K562 (cell line): ENCODE results near the gene ZBP1. TPM values are rescaled to one million over a fixed set of nuclear protein-coding genes. Genes with fewer than 3 reads are reported as not detected.

Experiments
- ATAC-seq: fragments of 200-7000 bp; cut with Tn5 transposase; 3 replicates; pipeline ENCODE4 v1.9.1; 2020; ENCODE audit warnings: moderate library complexity
- BruUV-seq: library from RNA; stranded (reverse); fragments of 400-500 nt; replicated peaks from 2 replicates; lab custom pipeline; 2021; lab: Mats Ljungman, UMichigan
- CTCF ChIA-PET: fragments of 300-600 bp; formaldehyde crosslinking; extraction: SDS; loops from one replicate; lab custom pipeline; 2021; ENCODE audit warnings: low intra/inter-chr PET ratio; lab: Yijun Ruan, JAX
- POLR2A ChIA-PET: fragments of 300-600, 350-650 bp; sonication (Branson Sonifier 250); formaldehyde crosslinking; extraction: SDS; loops from one replicate; lab custom pipeline; 2021; ENCODE audit warnings: antibody characterized with exemption, inconsistent platforms; lab: Yijun Ruan, JAX
- DNase-seq, 4 experiments: peaks; one replicate each; pipeline versions ENCODE4 v3.0.0 to v3.0.0-alpha.2; 2011 to 2018; ENCODE audit warnings: low spot score in 3 of 4, mixed read lengths in 3 of 4; ENCODE audit errors: extremely low read depth in 1 of 4
- FAIRE-seq: peaks from 2 replicates; lab custom pipeline; 2011; peaks lifted over from hg19 to GRCh38; lab: Jason Lieb, UNC
- H2AFZ ChIP-seq: 2 replicates; pipeline ENCODE4 v1.6.0; 2011; ENCODE audit warnings: low read depth, low read length, control low read depth, inconsistent platforms
- H3K27ac ChIP-seq: fragments of 200-600 bp; 3 replicates; pipeline ENCODE4 v1.8.0; 2011; ENCODE audit warnings: low read depth, mild to moderate bottlenecking, control low read depth, inconsistent platforms, low read length, moderate library complexity, mixed read lengths; ENCODE audit errors: extremely low read depth
- H3K27me3 ChIP-seq, 2 experiments: fragments of 300-600 bp in 1 of 2; 2 replicates in 1 of 2; 3 replicates in 1 of 2; pipeline versions ENCODE4 v1.6.0 to v1.8.0; 2011; ENCODE audit warnings: inconsistent platforms in 2 of 2, low read length in 2 of 2, mild to moderate bottlenecking in 1 of 2, mixed read lengths in 1 of 2, moderate library complexity in 1 of 2; ENCODE audit not compliant: control insufficient read depth in 2 of 2, insufficient read depth in 2 of 2
- H3K36me3 ChIP-seq: fragments of 300-600 bp; 3 replicates; pipeline ENCODE4 v1.8.0; 2011; ENCODE audit warnings: mild to moderate bottlenecking, low read length, inconsistent platforms; ENCODE audit not compliant: control insufficient read depth, insufficient read depth
- H3K4me1 ChIP-seq, 2 experiments: fragments of 200-600 bp in 1 of 2; replicated peaks in 1 of 2; 2 replicates in 1 of 2; 3 replicates in 1 of 2; pipeline versions ENCODE4 v1.5.1 to v1.8.0; 2011; ENCODE audit warnings: inconsistent platforms in 2 of 2, low read length in 2 of 2, mild to moderate bottlenecking in 1 of 2, mixed read lengths in 1 of 2, moderate library complexity in 1 of 2; ENCODE audit not compliant: control insufficient read depth in 2 of 2, insufficient read depth in 2 of 2
- H3K4me2 ChIP-seq: 2 replicates; pipeline ENCODE4 v1.6.1; 2011; ENCODE audit warnings: low read length, control low read depth, inconsistent platforms, mixed read lengths; ENCODE audit not compliant: insufficient read depth
- H3K4me3 ChIP-seq: fragments of 200-600 bp; sonication (generic), shearing (Covaris generic); 2 replicates; pipeline ENCODE4 v1.5.1; 2016; ENCODE audit warnings: control low read depth, inconsistent platforms
- H3K79me2 ChIP-seq: fragments of 200-600 bp; 3 replicates; pipeline ENCODE4 v1.8.0; 2011; ENCODE audit warnings: low read length, inconsistent platforms; ENCODE audit not compliant: control insufficient read depth, insufficient read depth
- H3K9ac ChIP-seq, 2 experiments: 2 replicates each; pipeline versions ENCODE4 v1.6.0 to v1.6.1; 2011; ENCODE audit warnings: low read depth in 2 of 2, low read length in 2 of 2, control low read depth in 1 of 2, inconsistent platforms in 1 of 2, mild to moderate bottlenecking in 1 of 2, mixed read lengths in 1 of 2; ENCODE audit not compliant: insufficient read depth in 1 of 2
- H3K9me1 ChIP-seq: one replicate; pipeline ENCODE4 v1.6.0; 2011; ENCODE audit warnings: inconsistent platforms, mild to moderate bottlenecking, low read length, moderate library complexity; ENCODE audit not compliant: control insufficient read depth, insufficient read depth
- H3K9me3 ChIP-seq: replicated peaks from 2 replicates; pipeline ENCODE4 v1.5.1; 2011; ENCODE audit warnings: low read depth, low read length, inconsistent platforms; ENCODE audit not compliant: control insufficient read depth, insufficient read depth
- H4K20me1 ChIP-seq: replicated peaks from 2 replicates; pipeline ENCODE4 v1.6.1; 2011; ENCODE audit warnings: low read length, inconsistent platforms, mixed read lengths; ENCODE audit not compliant: control insufficient read depth, insufficient read depth
- KLF16 ChIP-seq: IDR thresholded peaks from 2 replicates; pipeline ENCODE4 v1.6.1; 2016; ENCODE audit warnings: antibody characterized with exemption
- PBX2 ChIP-seq, 2 experiments: IDR thresholded peaks in 1 of 2; conservative IDR thresholded peaks in 1 of 2; 2 replicates each; pipeline ENCODE4 v1.6.1; 2016; ENCODE audit warnings: low read depth in 2 of 2, mild to moderate bottlenecking in 1 of 2, missing compliant biosample characterization in 1 of 2, missing genetic modification characterization in 1 of 2, moderate library complexity in 1 of 2
- SMARCB1 ChIP-seq: IDR thresholded peaks from 2 replicates; pipeline ENCODE4 v1.6.1; 2011; ENCODE audit warnings: improper control_type of control experiment, low read depth; ENCODE audit not compliant: insufficient read length
- THRAP3 ChIP-seq: fragments of 450-650 bp; IDR thresholded peaks from 2 replicates; pipeline ENCODE4 v1.6.1; 2016; ENCODE audit warnings: mild to moderate bottlenecking, inconsistent platforms, borderline replicate concordance
- ZKSCAN8 ChIP-seq: fragments of 200-800 bp; sonication (Bioruptor generic); IDR thresholded peaks from 2 replicates; pipeline ENCODE4 v1.6.1; 2016; ENCODE audit warnings: missing genetic modification characterization, missing compliant biosample characterization
- WGBS: fragments of 100-300 bp; shearing (Covaris generic); methylation state at CpG from one replicate; pipeline ENCODE4 v1.1.6; 2016; ENCODE audit warnings: low coverage, mixed read lengths; ENCODE audit not compliant: insufficient coverage; ENCODE audit errors: missing lambda C conversion rate; 5-methylcytosine and 5-hydroxymethylcytosine counted together
- in situ Hi-C: fragments of 300-500 bp; cut with MboI; formaldehyde crosslinking; loops from 4 replicates; pipeline ENCODE4 v1.15.0; 2018; ENCODE audit warnings: inconsistent platforms, mixed read lengths
- intact Hi-C: fragments of 100-400 bp; cut with micrococcal nuclease; formaldehyde crosslinking; loops from 2 replicates; pipeline ENCODE4 v1.14.2; 2022
- polyA plus RNA-seq, 8 experiments: library from polyadenylated mRNA; depleted of rRNA in 4 of 8; stranded (reverse) in 5 of 8; unstranded in 3 of 8; fragments of >200 nt; fragmentation: Nextera tagmentation in 2 of 8; fragmentation: Illumina TruSeq in 1 of 8; extraction: Ambion mirVana in 2 of 8; extraction: Trizol in 1 of 8; gene quantifications; 2 replicates each; pipeline versions ENCODE4 v1.2.1 to v1.2.3, GENCODE V29; 2011 to 2014; ENCODE audit warnings: inconsistent platforms in 1 of 8, missing spikeins in 1 of 8
- total RNA-seq, 7 experiments: library from RNA; depleted of rRNA in 6 of 7; stranded (reverse); fragments of >200 nt in 6 of 7; fragmentation: Illumina TruSeq in 2 of 7; extraction: Trizol in 2 of 7; gene quantifications; 2 replicates each; pipeline versions ENCODE4 v1.2.1 to v1.2.3, GENCODE V29; 2011 to 2021; ENCODE audit warnings: low replicate concordance in 1 of 7

ZBP1 gene
- total and polyA plus RNA-seq, 9 of the 15 experiments (the other 6 are each of a cell fraction or from before 2014, with no cell fraction given), result not detected

- no peak for TF ChIP-seq KLF16
- TF ChIP-seq SMARCB1, result no peak
- no peak for TF ChIP-seq ZKSCAN8 (CRISPR knock-in tag)
- no peak for TF ChIP-seq PBX2 (CRISPR knock-in tag; IDR thresholded peaks at IDR 0.05; ENCODE audit: low read depth)
- no peak for TF ChIP-seq PBX2 (tag; conservative IDR thresholded peaks at IDR 0.05; ENCODE audit: low read depth)
- TF ChIP-seq THRAP3, result no peak
- intact Hi-C loops (no loop called here), in situ Hi-C loops (no loop called here)
- H4K20me1 ChIP-seq, result no peaks in the 10 kb centered on the region
- no peaks in the 10 kb centered on the region for H3K9me1 ChIP-seq
- H2AFZ ChIP-seq, result no peak overlapping the region
- H3K27ac ChIP-seq, result no peak overlapping the region
- no peak overlapping the region for H3K4me2 ChIP-seq
- peaks cover 0 to 12% of the 10 kb centered on the region in 2 experiments; a peak in 1 of 5 replicates for H3K4me1 ChIP-seq
- POLR2A ChIA-PET, result interaction anchor here (0.7 kb wide), 2 partner anchors 31 to 33 kb away, joined by 3 read pairs; no protein-coding TSS in a partner anchor
- H3K36me3 ChIP-seq, result no peaks in the 10 kb centered on the region
- H3K79me2 ChIP-seq, result no peaks in the 10 kb centered on the region
- no peak for ATAC-seq
- CTCF ChIA-PET, result no interaction called here
- H3K4me3 ChIP-seq, result no peak overlapping the region
- H3K9ac ChIP-seq, result no peak overlapping the region
- DNase-seq, result no peak
- FAIRE-seq, result no peak
- H3K27me3 ChIP-seq, result peaks cover 31 to 60% of the 10 kb centered on the region in 2 experiments; a peak in 4 of 5 replicates
- WGBS, result 0% methylated on average over 15 of the region's 15 CpGs
- BruUV-seq, result no TSS peak
- H3K9me3 ChIP-seq, result no peaks in the 10 kb centered on the region
These were observed 28.8 kb upstream of the ZBP1 start for GRCh38 chr20:57648878-57649616.
